GM12878 (cell line): ENCODE results near the gene SRMS. TPM values are rescaled to one million over a fixed set of nuclear protein-coding genes. Genes with fewer than 3 reads are reported as not detected.

Experiments used
- ATAC-seq: fragments of 200-7000 bp; cut with Tn5 transposase; 3 replicates; pipeline ENCODE4 v1.9.1; 2020; ENCODE audit warnings: mild to moderate bottlenecking, moderate library complexity
- BruUV-seq: library from RNA; stranded (reverse); fragments of 400-500 nt; replicated peaks from 2 replicates; lab custom pipeline; 2021; lab: Mats Ljungman, UMichigan
- CTCF ChIA-PET: fragments of 300-600 bp; sonication (Branson Sonifier 250); formaldehyde crosslinking; extraction: SDS; loops from one replicate; lab custom pipeline; 2021; ENCODE audit warnings: inconsistent platforms; lab: Yijun Ruan, JAX
- POLR2A ChIA-PET: fragments of 350-600 bp; formaldehyde crosslinking; extraction: SDS; loops from one replicate; lab custom pipeline; 2021; ENCODE audit warnings: inconsistent platforms; lab: Charles Lee
- RAD21 ChIA-PET: fragments of 300-600 bp; sonication (Branson Sonifier 250); formaldehyde crosslinking; loops from one replicate; lab custom pipeline; 2023; ENCODE audit warnings: antibody characterized with exemption; ENCODE audit not compliant: unreplicated experiment; lab: Charles Lee
- SMC1A ChIA-PET: fragments of 300-600 bp; sonication (Branson Sonifier 250); formaldehyde crosslinking; loops from one replicate; lab custom pipeline; 2023; ENCODE audit not compliant: unreplicated experiment, uncharacterized antibody; lab: Charles Lee
- DNase-seq: peaks from one replicate; pipeline ENCODE4 v3.0.0-alpha.2; 2011; ENCODE audit warnings: low read depth, low spot score
- FAIRE-seq: peaks from 3 replicates; lab custom pipeline; 2011; peaks lifted over from hg19 to GRCh38; lab: Jason Lieb, UNC
- H2AFZ ChIP-seq: 2 replicates; pipeline ENCODE4 v1.6.0; 2011; ENCODE audit warnings: low read depth, low read length, control low read depth; ENCODE audit not compliant: control insufficient read depth
- H3K27ac ChIP-seq: 2 replicates; pipeline ENCODE4 v1.5.1; 2011; ENCODE audit warnings: control low read depth; ENCODE audit not compliant: control insufficient read depth, insufficient read depth
- H3K27me3 ChIP-seq, 2 experiments: replicated peaks in 1 of 2; 2 replicates each; pipeline versions ENCODE4 v1.6.0 to v1.6.1; 2011; ENCODE audit warnings: low read length in 1 of 2; ENCODE audit not compliant: control insufficient read depth in 2 of 2, insufficient read depth in 2 of 2
- H3K36me3 ChIP-seq, 2 experiments: 2 replicates each; pipeline ENCODE4 v1.5.1; 2011; ENCODE audit warnings: low read length in 1 of 2; ENCODE audit not compliant: control insufficient read depth in 2 of 2, insufficient read depth in 2 of 2
- H3K4me1 ChIP-seq: 2 replicates; pipeline ENCODE4 v1.6.1; 2011; ENCODE audit warnings: mild to moderate bottlenecking, low read length, moderate library complexity, mixed read lengths; ENCODE audit not compliant: control insufficient read depth, insufficient read depth
- H3K4me2 ChIP-seq: 2 replicates; pipeline ENCODE4 v1.6.0; 2011; ENCODE audit warnings: control low read depth; ENCODE audit not compliant: control insufficient read depth, insufficient read depth
- H3K4me3 ChIP-seq: fragments of 200-600 bp; sonication (generic); 2 replicates; pipeline ENCODE4 v1.5.1; 2016
- H3K79me2 ChIP-seq: 2 replicates; pipeline ENCODE4 v1.6.0; 2011; ENCODE audit warnings: low read length; ENCODE audit not compliant: control insufficient read depth, insufficient read depth
- H3K9ac ChIP-seq: 2 replicates; pipeline ENCODE4 v1.8.0; 2011; ENCODE audit warnings: low read length, control low read depth, mixed read lengths; ENCODE audit not compliant: control insufficient read depth, insufficient read depth
- H3K9me3 ChIP-seq: replicated peaks from 3 replicates; pipeline ENCODE4 v1.5.1; 2011; ENCODE audit warnings: mild to moderate bottlenecking, low read length; ENCODE audit not compliant: control insufficient read depth, insufficient read depth
- H4K20me1 ChIP-seq: 2 replicates; pipeline ENCODE4 v1.6.0; 2011; ENCODE audit not compliant: control insufficient read depth, insufficient read depth
- BACH1 ChIP-seq: fragments of 450-650 bp; IDR thresholded peaks from 2 replicates; pipeline ENCODE4 v1.6.1; 2017; ENCODE audit warnings: mild to moderate bottlenecking, borderline replicate concordance
- CHD4 ChIP-seq: fragments of 200-600 bp; sonication (generic); IDR thresholded peaks from 2 replicates; pipeline ENCODE4 v1.6.1; 2016; ENCODE audit warnings: mild to moderate bottlenecking
- CUX1 ChIP-seq: IDR thresholded peaks from 2 replicates; pipeline ENCODE4 v1.6.1; 2012; ENCODE audit warnings: improper control_type of control experiment, low read depth, low read length; ENCODE audit not compliant: insufficient replicate concordance
- HSF1 ChIP-seq: fragments of 150-350 bp; IDR thresholded peaks from 2 replicates; pipeline ENCODE4 v1.6.1; 2014; ENCODE audit warnings: mild to moderate bottlenecking, low read depth, low read length
- JUND ChIP-seq: IDR thresholded peaks from 2 replicates; pipeline ENCODE4 v1.6.1; 2012; ENCODE audit warnings: low read depth, mild to moderate bottlenecking, low read length, improper control_type of control experiment, moderate library complexity
- PML ChIP-seq: IDR thresholded peaks from 2 replicates; pipeline ENCODE4 v1.6.1; 2012; ENCODE audit warnings: low read length, inconsistent platforms
- RFX5 ChIP-seq: IDR thresholded peaks from 2 replicates; pipeline ENCODE4 v1.6.1; 2011; ENCODE audit warnings: low read depth, low read length, improper control_type of control experiment
- SIX5 ChIP-seq: IDR thresholded peaks from 2 replicates; pipeline ENCODE4 v1.6.1; 2011; ENCODE audit warnings: mild to moderate bottlenecking, low read depth, low read length, moderate library complexity; ENCODE audit not compliant: severe bottlenecking
- SKIL ChIP-seq: fragments of 450-650 bp; IDR thresholded peaks from 2 replicates; pipeline ENCODE4 v1.6.1; 2017; ENCODE audit warnings: mild to moderate bottlenecking, low read depth, inconsistent platforms; ENCODE audit not compliant: poor library complexity, severe bottlenecking
- ZNF207 ChIP-seq: fragments of 450-650 bp; IDR thresholded peaks from 2 replicates; pipeline ENCODE4 v1.6.1; 2014; ENCODE audit warnings: antibody characterized with exemption, mild to moderate bottlenecking, borderline replicate concordance
- WGBS: methylation state at CpG from one replicate; pipeline ENCODE4 v1.1.6; 2016; ENCODE audit warnings: low lambda C conversion rate; ENCODE audit not compliant: insufficient replicate concordance, insufficient coverage; ENCODE audit errors: missing lambda C conversion rate; 5-methylcytosine and 5-hydroxymethylcytosine counted together
- in situ Hi-C: fragments of 300-500 bp; cut with MboI; formaldehyde crosslinking; loops from 9 replicates; pipeline ENCODE4 v1.14.3; 2018; ENCODE audit warnings: mixed read lengths
- intact Hi-C: fragments of 100-400 bp; cut with micrococcal nuclease; formaldehyde crosslinking; loops from one replicate; pipeline ENCODE4 v1.14.2; 2022; ENCODE audit not compliant: unreplicated experiment
- polyA plus RNA-seq, 11 experiments: library from polyadenylated mRNA; depleted of rRNA in 4 of 11; unstranded in 6 of 11; stranded (reverse) in 5 of 11; fragments of >200 nt; fragmentation: Nextera tagmentation in 4 of 11; fragmentation: Illumina TruSeq in 1 of 11; extraction: Ambion mirVana in 4 of 11; extraction: Trizol in 1 of 11; gene quantifications; 1 replicate in 1 of 11; 2 replicates in 10 of 11; pipeline versions ENCODE4 v1.2.1 to v1.2.3, GENCODE V29; 2011 to 2016; ENCODE audit warnings: inconsistent platforms in 2 of 11, missing spikeins in 2 of 11, low read depth in 1 of 11
- total RNA-seq, 4 experiments: library from RNA; depleted of rRNA in 3 of 4; stranded (reverse); fragments of >200 nt in 3 of 4; fragmentation: Illumina TruSeq in 1 of 4; extraction: Trizol in 1 of 4; gene quantifications; 2 replicates each; pipeline versions ENCODE4 v1.2.1 to v1.2.3, GENCODE V29; 2013 to 2021

The SRMS gene
- total and polyA plus RNA-seq, 10 of the 15 experiments (the other 5 are each of a cell fraction or from before 2014, with no cell fraction given) = not detected

GRCh38 chr20:63595416-63596127, 48.0 kb upstream of the SRMS start:
- no peaks in the 10 kb centered on the region for H4K20me1 ChIP-seq
- TF ChIP-seq SIX5 (no peak), SKIL (no peak), CHD4 (no peak), JUND (no peak), HSF1 (no peak), ZNF207 (no peak), CUX1 (no peak), BACH1 (no peak), RFX5 (no peak), PML (no peak)
- intact Hi-C loops = no loop called here
- H2AFZ ChIP-seq = no peak overlapping the region
- no peak overlapping the region for H3K4me3 ChIP-seq
- no peaks in the 10 kb centered on the region for H3K27me3 ChIP-seq
- ChIA-PET RAD21 (no interaction called here), POLR2A (no interaction called here), SMC1A (no interaction called here), CTCF (no interaction called here)
- peaks cover 3 to 7% of the 10 kb centered on the region in 2 experiments; a peak in 3 of 4 replicates for H3K36me3 ChIP-seq
- BruUV-seq = no TSS peak
- no peak for DNase-seq
- no peaks in the 10 kb centered on the region for H3K4me1 ChIP-seq
- in situ Hi-C loops = no loop called here
- ATAC-seq = no peak
- H3K27ac ChIP-seq = no peak overlapping the region
- no peaks in the 10 kb centered on the region for H3K9me3 ChIP-seq
- H3K9ac ChIP-seq = no peak overlapping the region
- H3K4me2 ChIP-seq = no peak overlapping the region
- no peak for FAIRE-seq
- H3K79me2 ChIP-seq = no peaks in the 10 kb centered on the region
- 93% methylated on average over 30 of the region's 30 CpGs for WGBS
